NCI-H524 (cell line): ENCODE data around the gene TENT5C.

ENCODE experiments used
- DNase-seq, 2 experiments: peaks; one replicate each; lab custom pipeline; 2025; lab: John Stamatoyannopoulos, UW

Gene TENT5C

DNA sequence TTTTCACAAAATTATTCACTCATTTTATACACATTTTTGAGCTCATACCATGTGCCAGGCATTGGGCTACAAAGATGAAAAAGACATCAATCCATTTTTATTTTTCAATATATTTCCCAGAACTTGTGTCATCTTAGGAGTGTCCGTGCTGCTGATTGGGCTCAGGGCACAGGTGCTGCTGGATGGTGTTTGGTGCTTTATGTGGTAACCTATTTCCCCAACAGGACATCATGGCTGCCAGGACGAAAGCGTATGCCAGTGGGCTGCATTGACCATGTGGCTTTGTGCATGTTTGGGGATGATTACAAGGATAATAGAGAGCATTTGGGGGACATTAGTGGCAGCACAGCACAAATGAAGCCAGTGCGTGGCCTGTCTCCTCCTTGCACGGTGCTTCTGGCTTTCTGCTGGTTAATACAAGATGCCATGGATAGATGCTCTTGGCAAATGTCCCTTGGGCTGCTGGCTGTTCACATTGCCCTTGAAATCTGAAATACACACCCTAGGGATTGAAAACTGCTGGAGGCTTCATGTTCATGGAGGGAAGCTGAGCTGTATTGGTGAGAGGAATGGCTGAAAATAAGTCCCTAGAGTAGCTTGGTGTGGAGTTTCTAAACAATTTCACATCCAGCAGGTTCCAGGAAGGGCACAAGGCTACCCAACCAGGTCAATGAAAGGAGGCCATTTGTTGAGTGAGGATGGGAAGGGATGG, 52.3 kb downstream of the TENT5C start:
- no peak for DNase-seq

DNA sequence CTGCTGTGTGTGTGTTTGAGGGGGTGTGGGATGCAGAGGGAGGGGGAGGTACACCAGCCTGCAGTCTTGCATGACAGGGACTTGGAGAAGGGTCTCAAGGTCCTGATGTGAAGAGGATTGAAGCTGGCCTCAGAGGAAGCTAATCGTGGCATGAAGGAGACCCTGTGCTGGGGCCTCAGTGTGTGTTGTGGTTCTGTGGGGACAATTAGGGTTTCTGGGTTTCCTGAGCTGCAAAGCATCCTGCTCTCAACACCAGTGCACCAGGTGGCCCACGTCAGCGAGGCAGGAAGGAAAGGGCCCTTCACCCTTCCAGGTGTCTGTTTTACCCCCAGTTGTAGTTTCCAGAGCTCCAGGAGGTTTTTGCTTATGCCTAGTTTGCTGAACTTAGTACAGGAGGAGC, 52.8 kb downstream of the TENT5C start:
- no peak for DNase-seq

DNA sequence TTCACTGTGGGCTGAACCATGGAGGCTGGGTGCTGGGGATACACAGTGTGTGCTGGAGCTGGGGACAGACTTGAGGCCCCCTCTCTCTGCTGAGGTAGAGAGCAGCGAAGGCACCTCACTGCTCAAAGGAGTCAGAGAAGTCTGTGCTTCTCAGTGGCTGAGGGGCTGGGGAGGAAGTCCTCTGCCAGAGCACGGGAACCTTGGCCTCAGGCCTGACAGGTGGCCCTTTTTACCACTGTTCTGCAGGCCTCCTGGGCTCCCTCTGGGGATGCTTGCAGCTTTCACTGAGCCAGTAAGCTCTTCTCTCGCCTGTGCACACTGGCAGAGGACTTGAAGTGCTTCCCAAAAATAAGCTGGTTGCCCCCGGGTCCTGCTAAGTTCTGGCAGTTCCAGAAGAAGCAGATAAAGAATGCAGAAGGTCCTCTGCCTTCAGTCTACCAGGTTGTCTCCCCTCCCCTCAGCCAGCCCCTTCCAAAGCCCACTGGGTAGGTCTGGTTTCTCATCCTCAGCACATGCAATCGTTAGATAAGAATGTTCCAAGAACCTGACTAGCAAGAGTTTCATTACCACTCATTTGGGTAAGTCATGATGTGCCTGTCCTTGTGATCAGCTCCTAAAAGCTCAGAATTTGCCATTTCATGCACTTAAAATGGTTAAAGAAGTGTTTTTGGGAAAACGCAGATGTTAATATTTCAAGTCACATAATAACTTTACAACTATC, 53.9 kb downstream of the TENT5C start:
- no peak for DNase-seq

DNA sequence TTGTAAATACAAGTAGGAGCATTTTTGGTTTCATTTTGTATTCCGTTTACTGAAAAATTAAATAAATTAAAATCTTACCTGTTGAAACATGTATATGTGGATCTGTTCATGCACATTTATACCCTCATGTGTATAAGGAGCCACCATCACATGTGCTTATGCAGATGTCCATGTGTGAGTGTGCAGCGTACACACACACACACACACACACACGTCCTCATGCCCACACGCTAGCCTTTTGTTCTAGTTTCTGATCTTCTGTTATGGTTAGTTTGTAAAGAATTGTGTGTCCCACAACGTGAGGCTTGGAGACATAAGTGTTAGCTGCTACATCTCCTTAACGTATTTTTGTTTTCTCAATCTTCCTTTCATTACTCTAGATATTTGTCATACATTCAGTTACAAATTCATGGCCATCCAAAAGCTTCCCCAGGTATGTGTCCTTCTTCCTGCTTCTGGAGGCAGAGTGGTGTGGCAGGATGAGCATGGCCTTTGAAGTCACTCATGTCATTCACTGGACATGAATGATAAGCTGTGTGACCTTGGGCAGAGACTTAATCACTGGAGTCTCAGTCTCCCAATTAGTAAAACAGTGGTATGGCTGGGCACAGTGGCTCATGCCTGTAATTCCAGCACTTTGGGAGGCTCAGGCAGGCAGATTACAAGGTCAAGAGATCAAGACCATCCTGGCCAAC, 54.6 kb downstream of the TENT5C start:
- no peak for DNase-seq

DNA sequence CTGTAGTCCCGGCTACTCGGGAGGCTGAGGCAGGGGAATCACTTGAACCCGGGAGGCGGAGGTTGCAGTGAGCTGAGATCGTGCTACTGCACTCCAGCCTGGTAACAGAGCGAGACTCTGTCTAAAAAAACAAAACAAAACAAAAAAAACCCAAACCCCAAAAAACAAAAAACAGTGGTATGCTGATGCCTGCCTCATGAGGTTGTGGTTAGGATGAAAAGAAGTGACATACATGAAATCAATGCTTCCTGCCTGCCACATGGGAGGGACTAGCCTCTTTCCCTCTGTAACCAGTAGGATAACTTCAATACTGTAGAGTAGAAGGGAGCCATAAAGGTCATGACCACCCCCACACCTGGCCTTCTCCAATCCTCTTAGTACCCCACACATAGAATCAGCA, 55.2 kb downstream of the TENT5C start:
- no peak for DNase-seq

DNA sequence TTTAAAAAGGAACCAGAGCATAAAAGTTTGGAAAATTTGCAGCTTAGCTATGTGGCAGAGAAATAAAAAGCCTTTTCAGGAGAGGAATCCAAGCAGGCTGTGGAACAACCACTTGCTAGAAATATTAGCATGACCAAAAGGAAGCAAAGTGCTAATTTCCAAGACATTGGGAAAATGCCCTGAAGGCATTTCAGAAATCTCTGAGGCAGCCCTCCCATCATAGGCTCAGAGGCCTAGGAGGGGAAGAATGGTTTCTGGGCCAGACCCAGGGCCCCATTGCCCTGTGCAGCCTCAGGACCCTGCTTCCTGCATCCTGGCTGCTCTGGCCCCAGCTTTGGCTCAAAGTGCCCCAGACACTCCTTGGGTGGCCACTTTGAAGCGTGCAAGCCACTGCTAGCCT, 56.8 kb downstream of the TENT5C start:
- no peak for DNase-seq

DNA sequence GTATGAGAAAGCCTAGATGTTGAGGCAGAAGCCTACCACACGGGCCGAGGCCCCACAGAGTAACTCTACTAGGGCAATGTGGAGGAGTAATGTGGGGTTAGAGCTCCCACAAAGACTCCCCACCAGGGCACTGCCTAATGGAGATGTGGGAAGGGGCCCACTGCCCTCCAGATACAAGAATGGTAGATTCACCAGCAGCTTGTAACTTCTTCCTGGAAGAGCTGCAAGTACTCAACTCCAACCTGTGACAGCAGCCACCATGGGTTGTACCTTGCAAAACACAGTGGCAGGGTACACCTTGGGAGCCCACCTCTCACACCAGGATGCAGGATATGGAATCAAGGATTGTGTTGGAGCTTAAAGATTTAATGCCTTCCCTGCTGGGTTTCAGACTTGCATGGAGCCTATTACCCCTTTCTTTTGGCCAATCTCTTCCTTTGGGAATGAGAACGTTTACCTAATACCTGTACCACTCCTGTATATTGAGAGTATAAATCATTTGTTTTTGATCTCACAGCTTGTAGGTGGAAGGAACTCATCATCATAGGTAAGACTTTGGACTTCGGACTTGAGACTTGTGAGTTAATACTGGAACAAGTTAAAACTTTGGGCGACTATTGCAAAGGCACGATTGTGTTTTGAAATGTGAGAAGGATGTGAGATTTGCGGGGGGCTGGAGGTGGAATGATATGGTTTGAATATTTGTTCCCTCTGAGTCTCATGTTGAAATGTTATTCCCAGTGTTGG, 57.5 kb downstream of the TENT5C start:
- DNase-seq, result no peak

DNA sequence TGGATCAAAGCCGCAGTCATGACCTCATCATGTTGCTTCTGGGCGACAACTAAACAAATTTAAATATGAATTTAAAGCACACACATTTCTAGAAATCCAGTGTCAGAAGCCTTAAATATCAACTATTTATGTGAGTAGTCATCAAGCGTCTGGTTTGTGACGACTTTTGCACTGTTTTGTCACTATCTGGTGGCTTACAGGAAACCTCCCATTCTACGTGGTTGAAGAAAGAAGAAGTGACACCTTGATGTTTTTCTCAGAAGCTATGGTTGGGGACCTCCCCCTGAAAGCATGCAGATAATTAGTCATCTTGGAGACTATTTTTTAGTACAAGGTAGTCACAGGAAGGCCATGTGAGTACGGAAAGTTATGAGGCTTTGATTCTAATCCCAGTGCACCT, 58.5 kb downstream of the TENT5C start:
- no peak for DNase-seq

DNA sequence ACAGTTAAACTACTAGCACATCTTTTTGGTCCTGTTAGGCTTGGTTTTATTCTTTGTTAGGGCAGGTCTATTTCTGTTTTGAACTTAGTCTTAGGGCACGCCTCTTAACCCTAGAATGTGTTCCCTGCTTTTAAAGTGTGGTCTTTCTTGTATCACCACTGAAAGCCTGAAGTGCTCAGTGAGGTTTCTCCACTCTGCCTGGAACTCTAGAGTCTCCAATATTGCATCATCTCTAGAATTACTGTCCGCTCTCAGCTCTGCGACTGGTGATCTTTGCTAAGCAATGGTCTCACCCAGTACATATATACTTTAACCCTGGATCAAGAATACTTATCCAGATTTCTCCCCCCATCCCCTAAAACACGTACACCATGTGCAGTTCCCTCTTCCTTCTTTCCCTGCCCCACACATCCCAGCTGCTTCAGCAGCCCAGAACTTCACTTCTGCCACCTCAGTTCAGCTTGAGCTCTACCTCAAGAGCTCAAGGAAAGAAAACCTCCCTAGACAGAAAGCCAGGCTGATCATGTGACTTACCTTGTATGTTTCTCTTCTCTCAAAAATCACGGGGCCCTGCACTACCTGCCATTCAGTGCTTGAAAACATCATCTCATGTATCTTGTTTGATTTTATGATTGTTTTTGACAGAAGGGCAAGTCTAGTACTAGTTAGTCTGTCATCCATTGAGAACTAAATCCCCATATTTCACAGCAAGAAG, 59.9 kb downstream of the TENT5C start:
- no peak for DNase-seq

DNA sequence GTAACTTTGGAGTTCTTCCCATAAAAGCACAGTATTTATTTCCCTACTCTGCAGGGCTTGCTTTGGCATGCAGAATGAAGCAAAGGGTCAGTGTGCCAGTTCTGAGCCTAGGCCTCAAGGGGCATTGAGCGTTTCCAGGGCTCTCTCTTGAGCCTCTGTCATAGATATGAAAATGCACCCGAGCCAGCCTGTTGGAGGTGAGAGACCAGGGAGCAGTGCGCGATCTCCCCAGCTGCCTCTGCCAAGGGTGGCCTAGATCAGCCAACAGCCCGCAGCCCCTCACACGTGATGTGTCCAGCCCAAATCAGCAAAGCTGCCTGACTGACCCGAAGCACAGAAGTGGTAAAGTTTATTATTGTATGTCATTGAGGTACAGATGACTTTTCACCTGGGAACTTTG, 63.7 kb downstream of the TENT5C start:
- no peak for DNase-seq

DNA sequence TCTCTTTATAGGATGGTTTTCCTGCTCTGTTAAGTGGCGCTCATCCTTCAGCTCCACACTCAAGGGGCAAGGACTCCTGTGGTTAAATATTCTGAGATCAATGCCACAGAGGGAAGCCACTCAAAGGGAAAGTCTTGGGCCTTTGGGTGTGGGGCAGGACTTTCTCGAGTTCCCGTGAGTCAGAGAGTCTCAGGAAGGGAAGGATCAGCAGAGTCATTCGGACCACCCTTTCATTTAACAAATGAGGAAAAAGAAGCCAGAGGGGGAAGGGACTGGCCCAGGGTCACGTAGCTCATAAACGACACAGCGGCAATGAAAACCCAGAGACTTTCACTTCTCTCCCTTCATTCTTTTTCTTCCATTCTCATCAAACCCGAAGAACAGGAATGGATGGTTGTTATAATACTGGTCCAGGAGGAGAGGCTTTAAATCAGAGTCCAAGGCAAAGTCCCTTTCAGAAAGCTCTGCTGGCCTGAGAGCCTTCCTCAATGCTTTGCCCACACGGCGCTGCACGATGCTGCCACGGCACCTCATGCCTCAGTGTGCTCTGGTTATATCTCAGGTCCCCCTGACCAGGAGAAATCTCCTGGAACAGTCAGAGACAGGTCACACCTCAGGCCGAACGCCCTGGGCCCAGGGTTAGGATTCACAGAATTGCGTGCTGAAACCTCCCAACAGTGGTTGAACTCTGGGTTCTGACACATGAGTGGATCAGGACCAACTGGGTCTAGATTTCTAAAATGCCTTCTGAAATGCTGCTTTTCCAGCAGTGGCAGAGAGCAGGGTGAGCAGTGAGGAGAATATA, 65.3 kb downstream of the TENT5C start:
- no peak for DNase-seq

DNA sequence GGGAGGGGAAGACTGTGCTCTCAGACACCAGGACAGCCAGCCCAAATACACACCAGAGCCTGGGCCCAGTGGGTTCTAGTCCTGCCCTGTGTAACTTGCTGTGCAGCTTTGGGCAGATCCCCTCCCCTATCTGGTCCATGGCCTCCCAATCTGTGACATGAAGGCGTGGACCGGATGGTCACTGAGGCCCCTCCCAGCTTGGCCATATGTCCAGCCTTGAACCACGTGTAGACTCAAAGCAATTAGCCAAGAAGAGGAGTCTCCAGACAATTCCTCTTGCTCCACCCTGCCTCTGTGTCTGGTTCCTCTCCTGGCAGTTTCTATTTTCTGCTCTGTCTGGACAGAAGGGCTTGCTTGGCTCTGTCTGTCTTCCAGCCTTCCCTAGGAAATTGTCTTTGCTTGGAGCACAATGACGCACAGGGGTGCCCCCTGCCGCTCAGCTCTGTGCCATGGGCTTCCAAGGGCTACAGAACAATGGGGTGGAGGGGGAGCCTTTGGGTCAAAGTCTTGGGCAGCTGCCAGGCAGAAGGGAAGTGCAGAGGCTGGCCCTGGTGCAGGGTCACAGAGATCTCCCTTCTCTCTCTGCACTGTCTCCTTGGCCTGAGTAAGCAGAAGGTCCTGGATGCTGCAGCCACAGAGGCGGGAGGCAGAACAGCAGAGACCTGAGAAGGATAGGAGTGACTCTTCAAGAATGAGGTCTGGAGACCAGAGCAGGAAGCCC, 66.1 kb downstream of the TENT5C start:
- no peak for DNase-seq

DNA sequence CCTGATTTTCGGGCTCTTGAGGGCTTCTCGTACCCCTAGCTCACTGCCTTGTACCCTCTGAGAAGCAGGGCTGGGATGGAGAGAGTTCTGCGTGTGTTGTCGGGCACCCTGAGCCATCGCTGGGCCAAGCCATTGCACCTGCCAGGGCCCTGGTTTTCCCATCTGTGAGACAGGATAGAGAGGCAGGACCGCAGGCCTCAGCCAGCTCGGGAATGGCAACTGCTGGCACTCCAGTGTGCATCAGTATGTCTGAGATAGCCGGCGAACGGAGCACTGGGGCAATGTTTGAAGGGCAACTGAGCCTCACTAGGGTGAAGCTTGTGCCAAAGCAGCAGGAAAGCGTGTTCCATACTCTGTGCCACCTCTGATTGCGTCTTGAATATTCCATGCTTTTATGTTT, 66.9 kb downstream of the TENT5C start:
- DNase-seq, result no peak

DNA sequence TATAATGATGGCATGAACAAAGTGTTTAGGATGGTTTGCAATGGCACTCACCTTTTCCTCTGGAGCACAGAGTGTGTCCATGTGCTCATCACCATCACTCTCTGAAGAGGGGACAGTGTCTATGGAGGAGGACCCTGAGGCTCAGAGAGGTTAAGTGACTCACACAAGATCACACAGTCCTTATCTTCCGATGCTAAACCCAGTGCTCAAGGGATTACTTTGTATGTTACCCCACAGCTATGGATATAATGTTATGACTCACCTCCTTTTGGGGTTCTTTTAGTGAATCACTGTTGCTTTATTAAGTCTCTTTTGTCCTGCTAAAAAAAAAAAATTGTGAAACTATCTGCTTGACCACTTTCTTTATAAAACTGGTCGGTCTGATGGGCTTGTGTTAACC, 67.6 kb downstream of the TENT5C start:
- DNase-seq, result no peak

DNA sequence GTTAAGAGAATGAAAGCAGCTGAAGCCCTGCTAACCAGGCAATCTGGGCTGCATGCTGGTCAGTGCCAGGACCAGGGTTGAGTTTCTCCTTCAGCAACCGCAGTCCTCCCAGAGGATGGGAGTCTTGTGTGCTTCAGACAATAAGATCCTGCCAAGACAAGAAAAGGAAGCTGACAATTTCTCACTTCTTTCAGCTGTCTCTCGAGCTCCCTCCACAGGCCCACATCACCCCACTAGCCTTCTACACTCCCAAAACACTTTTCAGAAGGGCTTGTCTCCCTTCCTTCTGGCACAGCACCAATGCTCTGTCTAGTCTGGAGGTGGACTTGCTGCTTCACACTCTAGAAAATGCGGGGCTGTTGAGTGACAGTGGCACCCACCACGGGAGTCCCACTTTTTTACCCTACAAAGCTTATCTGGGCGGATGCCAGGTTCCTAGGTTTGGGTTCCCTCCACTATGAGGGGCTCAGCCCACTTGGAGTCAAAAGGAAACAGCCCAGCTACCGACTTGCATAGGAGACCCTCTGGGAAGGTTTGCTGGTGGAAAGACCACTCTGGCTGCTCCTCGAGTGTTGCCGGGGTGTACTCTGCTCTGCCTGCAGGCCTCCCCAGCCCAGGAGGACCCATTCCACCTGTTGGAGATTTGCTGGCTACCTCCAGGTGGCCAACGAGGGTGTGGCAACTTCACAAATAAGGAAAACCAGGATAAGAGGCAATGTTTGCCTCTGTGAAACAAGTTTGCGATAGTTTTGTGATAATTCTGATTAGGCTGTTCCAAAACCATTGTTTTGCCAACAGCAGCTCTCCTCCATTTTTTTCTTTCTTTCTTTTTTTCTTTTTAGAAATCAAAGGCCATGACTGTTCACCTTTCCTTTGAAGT, 68.9 kb downstream of the TENT5C start:
- no peak for DNase-seq

DNA sequence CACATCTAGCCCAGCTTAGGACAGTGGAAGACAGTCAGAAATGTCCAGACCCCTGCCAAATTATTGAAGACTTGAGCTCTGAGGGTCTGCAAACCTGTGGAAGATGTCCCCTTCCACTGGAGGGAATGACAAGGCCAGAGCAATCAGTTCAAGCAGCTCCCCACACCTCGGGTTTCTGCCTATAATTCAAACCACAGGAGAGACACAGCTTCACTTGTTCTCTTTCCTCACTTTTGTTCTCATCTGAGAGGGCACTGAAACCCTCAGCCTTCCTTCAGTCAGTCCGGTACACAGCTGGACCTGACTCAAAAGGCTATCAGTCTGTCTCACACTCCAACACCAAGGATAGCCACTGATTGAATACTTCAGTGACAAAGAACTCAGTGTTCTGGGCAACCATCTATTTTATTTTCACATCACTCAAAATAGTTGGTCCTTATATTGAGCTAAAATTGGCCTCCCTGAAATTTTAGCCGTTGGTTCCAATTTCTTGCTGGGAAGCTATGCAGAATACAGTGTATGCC, 70.1 kb downstream of the TENT5C start:
- no peak for DNase-seq

DNA sequence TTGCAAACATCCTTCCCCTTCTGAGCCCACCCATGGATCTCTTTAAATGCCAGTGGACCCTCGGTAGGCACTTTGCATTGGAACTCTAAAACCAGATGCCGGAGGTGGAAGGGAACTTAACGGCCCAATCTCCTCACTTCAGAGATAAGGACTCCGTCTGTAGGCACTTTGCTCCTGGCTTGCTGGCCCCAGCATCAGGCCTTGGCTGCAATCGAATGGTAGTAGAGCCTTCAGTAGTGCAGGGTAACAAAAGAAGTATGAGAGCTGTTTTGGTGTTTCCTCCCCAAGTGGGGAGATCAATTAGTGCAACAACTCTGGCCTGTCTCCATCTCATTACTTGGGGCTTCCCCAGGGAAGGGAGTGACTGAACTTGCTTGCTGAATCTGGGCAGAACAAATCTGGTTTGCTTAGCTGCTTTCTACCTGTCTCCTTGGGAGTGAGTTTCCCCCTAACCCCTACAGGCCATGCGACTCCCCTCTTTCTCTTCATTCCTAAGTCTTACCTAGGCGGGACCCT, 70.8 kb downstream of the TENT5C start:
- no peak for DNase-seq
